Islet precursor cell (in vitro differentiated cells): Measurements from ENCODE around the gene OR3A2.
"Not testable (repeated sequence)": the region's sequence is repeated elsewhere in the genome, so short reads cannot be mapped to it uniquely, and the experiment has no call there.

Source experiments
- DNase-seq: peaks from one replicate; pipeline ENCODE4 v3.0.0-alpha.2; 2018

Gene OR3A2

DNA sequence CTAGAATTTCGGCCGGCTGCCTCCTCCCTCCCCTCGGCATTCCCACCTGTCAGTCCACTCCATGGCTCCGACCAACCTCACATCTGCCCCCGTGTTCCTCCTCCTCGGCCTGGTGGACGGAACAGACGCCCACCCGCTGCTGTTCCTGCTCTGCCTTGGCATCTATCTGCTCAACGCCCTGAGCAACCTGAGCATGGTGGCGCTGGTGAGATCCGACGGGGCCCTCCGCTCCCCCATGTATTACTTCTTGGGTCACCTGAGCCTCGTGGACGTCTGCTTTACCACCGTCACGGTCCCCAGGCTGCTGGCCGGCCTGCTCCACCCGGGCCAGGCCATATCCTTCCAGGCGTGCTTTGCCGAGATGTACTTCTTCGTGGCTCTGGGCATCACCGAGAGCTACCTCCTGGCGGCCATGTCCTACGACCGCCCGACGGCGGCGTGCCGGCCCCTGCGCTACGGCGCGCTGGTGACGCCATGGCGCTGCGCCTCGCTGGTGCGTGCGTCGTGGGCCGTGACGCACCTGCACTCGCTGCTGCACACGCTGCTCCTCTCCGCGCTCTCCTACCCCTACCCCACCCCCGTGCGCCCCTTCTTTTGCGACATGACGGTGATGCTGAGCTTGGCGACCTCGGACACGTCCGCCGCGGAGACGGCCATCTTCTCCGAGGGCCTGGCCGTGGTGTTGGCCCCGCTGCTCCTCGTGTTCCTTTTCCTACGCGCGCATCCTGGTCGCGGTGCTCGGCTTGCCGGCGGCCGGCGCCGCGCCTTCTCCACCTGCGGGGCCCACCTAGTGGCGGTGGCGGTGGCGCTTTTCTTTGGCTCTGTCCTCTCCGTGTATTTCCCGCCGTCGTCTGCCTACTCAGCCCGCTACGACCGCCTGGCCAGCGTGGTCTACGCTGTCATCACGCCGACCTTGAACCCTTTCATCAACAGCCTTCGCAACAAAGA is at the start of gene OR3A2:
TSS of gene OR3A2 (minus strand) at position 440 of the 948 bp plus-strand sequence.
- DNase-seq: no peak

- DNase-seq: no peak
These were observed 47.6 kb upstream of the OR3A2 start, which contains the start of gene OR1E2 for GRCh38 chr17:3433741-3434140. TSS of gene OR1E2 (minus strand) at chr17:3433841. CDS start at chr17:3433841, 0 bp downstream.

GRCh38 chr17:3433215-3433614 is 47.1 kb upstream of the OR3A2 start:
- DNase-seq: peak; percentile 66

GRCh38 chr17:3418222-3418621 is 32.1 kb upstream of the OR3A2 start:
- DNase-seq: no peak

DNA sequence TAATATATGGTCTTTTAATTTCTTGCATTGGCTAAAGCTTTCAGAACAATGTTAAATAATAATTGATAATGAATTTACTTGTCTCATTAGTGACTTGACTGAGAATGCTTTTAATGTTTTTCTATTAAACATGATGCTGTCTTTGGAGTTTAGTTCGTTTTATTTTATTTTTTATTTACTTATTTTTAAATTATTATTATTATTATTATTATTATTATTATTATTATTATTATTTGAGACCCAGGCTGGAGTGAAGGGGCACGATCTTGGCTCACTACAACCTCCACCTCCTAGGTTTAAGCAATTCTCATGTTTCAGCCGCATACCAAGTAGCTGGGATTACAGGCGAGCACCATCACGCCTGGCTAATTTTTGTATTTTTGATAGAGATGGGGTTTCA is 29.5 kb upstream of the OR3A2 start:
- no peak for DNase-seq

- DNase-seq: not testable (repeated sequence)
These were observed 26.1 kb upstream of the OR3A2 start for GRCh38 chr17:3412216-3412615.

DNA sequence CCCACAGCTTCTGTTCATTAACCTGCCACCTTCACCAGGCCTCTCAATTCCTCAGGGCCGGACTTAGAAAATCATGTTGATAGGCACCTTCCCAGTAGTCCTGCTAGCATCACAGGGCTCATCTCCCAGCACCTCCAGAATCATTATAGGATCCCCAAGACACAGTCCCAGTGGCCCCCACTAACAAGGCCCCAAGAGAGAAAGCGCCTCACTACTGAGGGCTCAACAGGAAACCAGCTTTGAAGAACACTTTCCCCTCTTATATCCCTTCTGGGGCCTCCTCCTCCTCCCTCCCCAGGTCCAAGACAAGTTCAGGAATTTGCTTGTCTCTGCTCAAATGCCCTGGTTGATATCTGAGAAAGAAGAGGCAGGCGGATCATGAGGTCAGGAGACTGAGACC is 25.0 kb upstream of the OR3A2 start, which contains the start of gene OR3A3:
TSS of gene OR3A3 (plus strand) at position 301 of the 400 bp plus-strand sequence.
- DNase-seq: no peak

GRCh38 chr17:3403856-3404255 is 17.7 kb upstream of the OR3A2 start:
- not testable (repeated sequence) for DNase-seq

DNA sequence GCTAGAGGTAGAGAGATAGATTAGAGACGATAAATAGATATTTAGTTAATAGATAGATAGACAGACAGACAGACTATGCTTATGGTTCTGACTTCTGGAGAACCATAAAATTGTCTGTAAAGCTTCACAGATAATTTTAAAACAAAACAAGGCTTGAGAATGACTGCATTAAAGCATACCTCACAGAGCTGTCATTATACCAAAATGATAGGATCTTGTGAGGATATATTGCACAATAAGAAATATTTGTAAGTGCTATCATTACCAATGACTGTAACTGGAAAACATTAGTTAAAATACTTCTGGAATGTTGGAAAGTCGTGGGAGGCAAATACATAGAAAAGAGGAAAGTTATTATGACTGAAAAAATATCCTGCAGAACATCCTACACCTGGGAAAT is 15.7 kb upstream of the OR3A2 start:
- no peak for DNase-seq

DNA sequence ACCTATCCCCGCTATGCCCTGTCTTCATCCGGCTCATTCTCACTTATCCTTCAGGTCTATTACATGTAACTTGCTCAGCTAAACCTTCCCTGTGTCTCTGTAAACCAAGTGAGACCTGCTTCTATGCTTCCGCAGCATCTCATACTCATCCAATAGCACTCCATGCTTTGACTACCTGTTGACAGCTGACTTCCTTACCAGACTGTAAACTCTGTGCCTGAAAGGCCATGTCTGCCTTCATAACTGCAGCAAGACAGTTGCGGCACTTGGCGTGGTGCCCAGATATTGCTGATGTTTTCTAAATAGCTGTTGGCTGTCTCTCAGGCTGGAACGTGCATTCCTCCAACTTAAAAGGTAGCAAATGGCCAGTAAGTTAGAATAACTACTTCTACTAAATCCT is 13.9 kb upstream of the OR3A2 start:
- DNase-seq: no peak

- DNase-seq: no peak
These were observed 12.2 kb upstream of the OR3A2 start, which contains the start of gene OR1E1 for GRCh38 chr17:3398310-3398709. TSS of gene OR1E1 (minus strand) at chr17:3398410. CDS start at chr17:3398410, 0 bp downstream.

GRCh38 chr17:3397801-3398200 is 11.7 kb upstream of the OR3A2 start:
- not testable (repeated sequence) for DNase-seq

DNA sequence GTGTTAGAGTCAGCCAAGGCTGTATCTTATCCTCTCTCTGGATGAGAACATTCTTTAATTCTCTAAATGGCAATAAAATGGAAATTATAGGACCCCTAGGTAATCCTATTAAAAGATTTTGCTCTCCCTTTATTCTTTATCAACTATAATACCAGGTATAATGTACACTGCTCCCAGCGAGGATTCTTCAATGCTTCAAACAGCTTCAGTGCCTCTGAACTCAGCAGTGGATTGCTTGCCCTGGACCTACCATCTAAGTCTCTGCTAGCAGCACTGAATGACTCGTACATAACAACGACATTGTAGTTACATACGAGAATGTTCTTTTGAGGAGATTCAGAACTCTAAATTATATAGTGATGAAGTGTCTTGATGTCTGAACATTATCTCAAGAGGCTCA is 3.7 kb upstream of the OR3A2 start:
- no peak for DNase-seq

DNA sequence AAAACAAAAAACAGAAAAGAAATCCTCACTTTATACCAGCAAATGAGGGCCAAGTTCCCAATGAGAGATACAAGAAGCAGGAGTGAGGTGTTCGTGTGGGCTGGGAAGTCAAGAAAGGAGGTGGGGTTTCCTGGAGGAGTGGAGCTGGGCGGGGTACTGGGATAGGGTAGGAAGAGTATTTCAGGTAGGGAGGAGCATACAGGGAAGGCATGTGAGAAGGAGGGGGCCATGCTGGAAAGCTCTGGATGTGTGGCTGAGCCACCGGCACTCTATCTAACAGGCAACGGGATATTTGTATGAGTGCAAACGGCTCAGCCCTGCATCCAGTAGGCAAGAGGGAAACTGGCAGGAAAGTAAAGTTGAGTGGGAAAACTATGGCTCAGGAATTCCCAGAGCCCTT is 4.2 kb downstream of the OR3A2 start:
- no peak for DNase-seq

DNA sequence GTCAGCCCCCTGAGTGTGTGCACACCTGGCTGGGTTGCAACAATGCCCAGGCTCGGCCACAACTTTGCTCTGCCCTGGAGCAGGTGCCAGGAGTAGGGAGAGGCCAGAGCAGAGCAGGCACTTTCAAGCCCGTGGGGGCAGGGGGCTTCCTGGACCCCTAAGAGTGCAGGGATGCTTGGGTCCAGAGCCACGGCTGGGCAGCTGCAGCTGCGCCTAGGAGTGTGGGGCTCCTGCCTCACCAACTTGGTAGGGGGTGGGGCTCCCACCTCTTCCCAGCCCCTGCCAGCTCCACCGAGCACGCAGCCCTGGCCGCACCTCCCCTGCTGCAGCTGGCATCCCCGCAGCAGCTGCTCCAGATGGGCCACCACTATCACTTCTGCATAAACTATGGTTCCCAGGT is 7.8 kb downstream of the OR3A2 start:
- no peak for DNase-seq

- DNase-seq: not testable (repeated sequence)
These were observed 14.9 kb downstream of the OR3A2 start for GRCh38 chr17:3371167-3371566.

GRCh38 chr17:3342782-3343181 is 43.3 kb downstream of the OR3A2 start:
- DNase-seq: not testable (repeated sequence)

GRCh38 chr17:3335876-3336275 is 50.2 kb downstream of the OR3A2 start:
- no peak for DNase-seq

GRCh38 chr17:3318336-3318735 is 67.8 kb downstream of the OR3A2 start:
- DNase-seq: peak; percentile 75

- no peak for DNase-seq
These were observed 69.3 kb downstream of the OR3A2 start for GRCh38 chr17:3316836-3317235.

GRCh38 chr17:3308603-3309002 is 77.5 kb downstream of the OR3A2 start:
- DNase-seq: no peak

GRCh38 chr17:3298260-3298659 is 87.8 kb downstream of the OR3A2 start, which contains the start of gene OR3A1:
TSS of gene OR3A1 (minus strand) at chr17:3298360. CDS start at chr17:3292582, 5,778 bp downstream.
- no peak for DNase-seq

DNA sequence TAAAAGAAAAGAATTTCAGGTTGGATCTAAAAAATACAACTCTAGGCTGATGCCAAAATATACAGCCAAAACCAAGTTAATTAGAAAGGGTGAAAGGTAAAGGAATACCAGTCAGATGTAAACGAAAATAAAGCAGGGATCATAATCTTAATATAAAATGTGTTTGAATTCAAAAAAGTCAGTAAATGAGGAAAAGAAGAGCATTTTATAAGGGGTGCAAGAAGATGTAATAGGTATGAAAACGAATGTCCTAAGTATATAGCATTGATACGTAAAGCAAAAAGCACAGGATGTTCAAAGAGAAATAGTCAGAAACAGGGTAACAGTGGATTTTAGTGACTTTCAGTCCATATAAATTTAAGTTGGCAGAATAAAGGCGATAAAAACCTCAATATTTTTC is 90.5 kb downstream of the OR3A2 start:
- no peak for DNase-seq

DNA sequence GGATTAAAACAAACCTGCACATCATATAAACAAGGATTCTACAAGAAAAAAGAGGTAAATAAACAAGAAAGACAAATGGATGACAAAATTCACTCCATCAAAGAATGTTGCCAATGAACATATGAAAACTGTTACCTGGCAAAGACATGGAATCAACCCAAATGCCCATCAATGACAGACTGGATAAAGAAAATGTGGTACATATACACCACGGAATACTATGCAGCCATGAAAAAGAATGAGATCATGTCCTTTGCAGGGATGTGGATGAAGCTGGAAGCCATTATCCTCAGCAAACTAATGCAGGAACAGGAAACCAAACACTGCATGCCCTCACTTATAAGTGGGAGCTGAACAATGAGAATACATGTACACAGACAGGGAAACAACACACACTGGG is 92.6 kb downstream of the OR3A2 start:
- not testable (repeated sequence) for DNase-seq
